ENCODE data around the gene SMPD3.

SMPD3 gene

GRCh38 chr16:68470461-68471150 lies 22.3 kb upstream of the SMPD3 start:
- Histone ChIP-seq H2AFZ (ENCODE audit: low read length, unreplicated experiment) (no peak overlapping the region), H3K36me3 (ENCODE audit: insufficient read depth, low read length) (no peaks in the 10 kb centered on the region), H3K4me3 (ENCODE audit: low read depth, low read length) (peak overlapping the region; percentile 72), H3K4me1 (ENCODE audit: control insufficient read depth, insufficient read depth, low read length, unreplicated experiment) (peaks cover 7% of the 10 kb centered on the region), H3K27me3 (ENCODE audit: insufficient read depth, low read length) (peaks cover 3% of the 10 kb centered on the region), H3K79me2 (ENCODE audit: control insufficient read depth, insufficient read depth, low read length, unreplicated experiment) (no peaks in the 10 kb centered on the region), H3K27ac (ENCODE audit: low read depth, low read length) (no peak overlapping the region)

DNA sequence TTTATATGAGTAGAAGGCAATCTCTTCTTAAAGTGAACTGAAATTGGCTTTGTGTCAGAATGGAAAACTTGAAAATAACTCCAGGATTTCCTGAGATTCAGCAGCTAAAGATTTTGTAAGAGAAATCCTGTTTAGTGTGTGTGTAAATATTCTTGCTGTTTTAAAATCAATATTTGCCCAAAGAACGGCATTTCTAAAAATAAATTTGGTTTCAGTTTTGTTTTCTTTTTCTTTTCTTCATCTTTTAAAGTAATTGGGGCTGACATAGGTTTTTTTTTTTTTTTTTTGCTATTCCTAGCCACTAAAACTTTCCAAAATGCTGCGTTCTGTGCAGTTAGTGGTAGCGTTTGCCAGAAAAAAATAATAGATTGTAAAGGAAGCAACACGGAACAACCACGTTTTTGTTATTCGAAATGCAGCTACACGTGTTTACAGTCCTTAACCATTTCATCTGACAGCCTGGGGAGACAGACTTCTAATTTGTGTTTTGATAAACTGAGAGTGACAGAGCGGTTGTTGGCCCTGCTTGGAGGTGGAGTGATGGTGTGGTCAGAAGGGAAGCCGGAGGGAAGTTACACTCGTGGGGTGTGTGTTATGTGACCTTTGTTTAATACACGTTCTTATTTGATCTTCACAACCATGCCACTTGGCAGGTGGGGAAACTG lies 21.6 kb upstream of the SMPD3 start:
- Histone ChIP-seq H3K4me1 (ENCODE audit: control insufficient read depth, insufficient read depth, low read length, unreplicated experiment) (peaks cover 7% of the 10 kb centered on the region), H3K4me3 (ENCODE audit: low read depth, low read length) (peak overlapping the region; percentile 72), H3K36me3 (ENCODE audit: insufficient read depth, low read length) (no peaks in the 10 kb centered on the region), H2AFZ (ENCODE audit: low read length, unreplicated experiment) (no peak overlapping the region), H3K27me3 (ENCODE audit: insufficient read depth, low read length) (peaks cover 3% of the 10 kb centered on the region), H3K79me2 (ENCODE audit: control insufficient read depth, insufficient read depth, low read length, unreplicated experiment) (no peaks in the 10 kb centered on the region), H3K27ac (ENCODE audit: low read depth, low read length) (no peak overlapping the region)

DNA sequence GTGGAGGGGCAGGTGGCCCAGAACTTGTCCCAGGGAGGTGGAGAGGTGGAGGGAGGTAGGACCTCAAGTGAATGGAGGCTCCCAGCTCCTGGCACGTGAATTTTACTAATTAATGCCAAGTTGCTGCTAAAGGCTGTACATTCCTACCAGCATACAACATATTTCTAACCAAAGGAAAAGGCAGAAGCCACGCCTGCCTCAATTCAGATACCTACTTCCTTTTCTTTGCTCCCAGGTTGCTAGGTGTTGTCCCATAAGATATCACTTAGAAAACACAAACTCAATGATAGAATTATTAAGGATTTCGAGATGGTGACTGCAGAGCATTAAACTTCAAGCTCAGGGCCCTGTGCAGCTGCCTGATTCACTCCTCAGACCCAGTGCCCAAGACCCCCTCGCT lies 20.5 kb upstream of the SMPD3 start:
- H3K79me2 ChIP-seq (ENCODE audit: control insufficient read depth, insufficient read depth, low read length, unreplicated experiment), result no peaks in the 10 kb centered on the region
- H3K4me1 ChIP-seq (ENCODE audit: control insufficient read depth, insufficient read depth, low read length, unreplicated experiment), result peaks cover 7% of the 10 kb centered on the region
- H3K27me3 ChIP-seq (ENCODE audit: insufficient read depth, low read length), result no peaks in the 10 kb centered on the region; the same call in 1 of the 2 replicates
- no peak overlapping the region for H3K4me3 ChIP-seq (ENCODE audit: low read depth, low read length)
- no peak overlapping the region for H2AFZ ChIP-seq (ENCODE audit: low read length, unreplicated experiment)
- H3K27ac ChIP-seq (ENCODE audit: low read depth, low read length), result no peak overlapping the region
- H3K36me3 ChIP-seq (ENCODE audit: insufficient read depth, low read length), result no peaks in the 10 kb centered on the region

GRCh38 chr16:68466174-68466573 lies 17.9 kb upstream of the SMPD3 start:
- Histone ChIP-seq H3K27me3 (ENCODE audit: insufficient read depth, low read length) (0 out of 2 replicates have a peak, but pooled peaks cover under 1% of the 10 kb centered on the region), H3K79me2 (ENCODE audit: control insufficient read depth, insufficient read depth, low read length, unreplicated experiment) (no peaks in the 10 kb centered on the region), H2AFZ (ENCODE audit: low read length, unreplicated experiment) (no peak overlapping the region), H3K36me3 (ENCODE audit: insufficient read depth, low read length) (no peaks in the 10 kb centered on the region), H3K4me1 (ENCODE audit: control insufficient read depth, insufficient read depth, low read length, unreplicated experiment) (peaks cover 7% of the 10 kb centered on the region), H3K27ac (ENCODE audit: low read depth, low read length) (no peak overlapping the region), H3K4me3 (ENCODE audit: low read depth, low read length) (no peak overlapping the region)

- H3K27me3 ChIP-seq (ENCODE audit: insufficient read depth, low read length), result peaks cover 13% of the 10 kb centered on the region; the same call in 1 of the 2 replicates
- no peaks in the 10 kb centered on the region for H3K36me3 ChIP-seq (ENCODE audit: insufficient read depth, low read length)
- no peak overlapping the region for H3K4me3 ChIP-seq (ENCODE audit: low read depth, low read length)
- no peaks in the 10 kb centered on the region for H3K79me2 ChIP-seq (ENCODE audit: control insufficient read depth, insufficient read depth, low read length, unreplicated experiment)
- no peak overlapping the region for H2AFZ ChIP-seq (ENCODE audit: low read length, unreplicated experiment)
- no peaks in the 10 kb centered on the region for H3K4me1 ChIP-seq (ENCODE audit: control insufficient read depth, insufficient read depth, low read length, unreplicated experiment)
- H3K27ac ChIP-seq (ENCODE audit: low read depth, low read length), result no peak overlapping the region
Observed at GRCh38 chr16:68463904-68464303, 15.6 kb upstream of the SMPD3 start.

GRCh38 chr16:68460067-68460466 lies 11.8 kb upstream of the SMPD3 start:
- no peak overlapping the region for H3K4me3 ChIP-seq (ENCODE audit: low read depth, low read length)
- H3K27me3 ChIP-seq (ENCODE audit: insufficient read depth, low read length), result peaks cover 13% of the 10 kb centered on the region; the same call in 1 of the 2 replicates
- no peaks in the 10 kb centered on the region for H3K4me1 ChIP-seq (ENCODE audit: control insufficient read depth, insufficient read depth, low read length, unreplicated experiment)
- no peak overlapping the region for H3K27ac ChIP-seq (ENCODE audit: low read depth, low read length)
- no peaks in the 10 kb centered on the region for H3K79me2 ChIP-seq (ENCODE audit: control insufficient read depth, insufficient read depth, low read length, unreplicated experiment)
- H3K36me3 ChIP-seq (ENCODE audit: insufficient read depth, low read length), result no peaks in the 10 kb centered on the region
- H2AFZ ChIP-seq (ENCODE audit: low read length, unreplicated experiment), result no peak overlapping the region

DNA sequence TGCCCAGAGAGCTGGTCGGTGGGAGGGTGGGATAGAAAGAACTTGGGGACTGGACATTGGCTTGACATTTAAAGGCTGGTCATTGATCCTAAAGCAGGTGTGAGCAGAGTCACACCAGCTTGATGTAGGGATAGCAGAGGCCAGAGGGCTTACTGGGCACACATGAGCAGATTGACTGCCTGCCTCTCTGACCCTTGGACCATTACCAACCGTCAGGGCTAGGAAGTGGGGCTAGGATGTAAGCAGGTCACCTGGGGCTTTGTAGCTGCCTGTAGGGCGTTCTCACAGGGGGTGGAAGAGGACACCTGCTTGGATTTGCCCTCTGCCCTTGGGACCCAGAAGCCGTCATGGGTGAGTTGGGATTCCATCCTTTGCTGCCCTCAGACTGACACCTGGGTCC lies 11.1 kb upstream of the SMPD3 start:
- Histone ChIP-seq H3K27ac (ENCODE audit: low read depth, low read length) (no peak overlapping the region), H3K4me1 (ENCODE audit: control insufficient read depth, insufficient read depth, low read length, unreplicated experiment) (no peaks in the 10 kb centered on the region), H2AFZ (ENCODE audit: low read length, unreplicated experiment) (no peak overlapping the region), H3K27me3 (ENCODE audit: insufficient read depth, low read length) (peaks cover 13% of the 10 kb centered on the region; the same call in 1 of the 2 replicates), H3K36me3 (ENCODE audit: insufficient read depth, low read length) (no peaks in the 10 kb centered on the region), H3K4me3 (ENCODE audit: low read depth, low read length) (no peak overlapping the region), H3K79me2 (ENCODE audit: control insufficient read depth, insufficient read depth, low read length, unreplicated experiment) (no peaks in the 10 kb centered on the region)

GRCh38 chr16:68458551-68458950 lies 10.2 kb upstream of the SMPD3 start:
- H3K4me1 ChIP-seq (ENCODE audit: control insufficient read depth, insufficient read depth, low read length, unreplicated experiment), result no peaks in the 10 kb centered on the region
- H3K79me2 ChIP-seq (ENCODE audit: control insufficient read depth, insufficient read depth, low read length, unreplicated experiment), result no peaks in the 10 kb centered on the region
- H3K36me3 ChIP-seq (ENCODE audit: insufficient read depth, low read length), result no peaks in the 10 kb centered on the region
- H2AFZ ChIP-seq (ENCODE audit: low read length, unreplicated experiment), result no peak overlapping the region
- H3K27me3 ChIP-seq (ENCODE audit: insufficient read depth, low read length), result peaks cover 13% of the 10 kb centered on the region; the same call in 1 of the 2 replicates
- no peak overlapping the region for H3K27ac ChIP-seq (ENCODE audit: low read depth, low read length)
- no peak overlapping the region for H3K4me3 ChIP-seq (ENCODE audit: low read depth, low read length)

- Histone ChIP-seq H3K4me3 (ENCODE audit: low read depth, low read length) (no peak overlapping the region), H3K27me3 (ENCODE audit: insufficient read depth, low read length) (peaks cover 13% of the 10 kb centered on the region; the same call in 1 of the 2 replicates), H2AFZ (ENCODE audit: low read length, unreplicated experiment) (no peak overlapping the region), H3K36me3 (ENCODE audit: insufficient read depth, low read length) (no peaks in the 10 kb centered on the region), H3K79me2 (ENCODE audit: control insufficient read depth, insufficient read depth, low read length, unreplicated experiment) (no peaks in the 10 kb centered on the region), H3K27ac (ENCODE audit: low read depth, low read length) (no peak overlapping the region), H3K4me1 (ENCODE audit: control insufficient read depth, insufficient read depth, low read length, unreplicated experiment) (peaks cover under 1% of the 10 kb centered on the region)
Observed at GRCh38 chr16:68458101-68458500, 9.8 kb upstream of the SMPD3 start.

DNA sequence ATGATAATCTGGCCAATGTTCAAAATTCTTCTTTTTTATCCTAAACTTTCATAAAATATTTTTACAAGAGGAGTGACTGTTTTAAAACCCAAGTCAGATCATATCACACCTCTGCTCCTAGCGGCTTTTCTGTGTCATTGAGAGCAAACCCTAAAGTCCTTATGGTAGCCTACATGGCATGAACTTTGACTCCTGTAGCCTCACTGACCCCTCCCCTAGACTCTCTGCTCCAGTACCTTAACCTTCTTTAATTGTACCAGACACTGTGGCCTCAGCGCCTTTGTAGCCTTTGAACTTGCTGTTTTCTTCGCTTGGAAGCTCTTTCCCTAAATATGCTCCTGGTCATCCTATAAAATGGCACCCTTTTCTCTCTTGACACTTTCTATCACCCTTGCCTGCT lies 7.3 kb upstream of the SMPD3 start:
- Histone ChIP-seq H3K79me2 (ENCODE audit: control insufficient read depth, insufficient read depth, low read length, unreplicated experiment) (no peaks in the 10 kb centered on the region), H3K36me3 (ENCODE audit: insufficient read depth, low read length) (no peaks in the 10 kb centered on the region), H3K4me3 (ENCODE audit: low read depth, low read length) (no peak overlapping the region), H2AFZ (ENCODE audit: low read length, unreplicated experiment) (no peak overlapping the region), H3K4me1 (ENCODE audit: control insufficient read depth, insufficient read depth, low read length, unreplicated experiment) (peaks cover 17% of the 10 kb centered on the region), H3K27me3 (ENCODE audit: insufficient read depth, low read length) (peaks cover 8% of the 10 kb centered on the region; the same call in 1 of the 2 replicates), H3K27ac (ENCODE audit: low read depth, low read length) (no peak overlapping the region)

GRCh38 chr16:68454920-68455435 lies 6.7 kb upstream of the SMPD3 start:
- no peak overlapping the region for H3K4me3 ChIP-seq (ENCODE audit: low read depth, low read length)

More at GRCh38 chr16:68454920-68455435, 6.7 kb upstream of the SMPD3 start:
- no peaks in the 10 kb centered on the region for H3K79me2 ChIP-seq (ENCODE audit: control insufficient read depth, insufficient read depth, low read length, unreplicated experiment)
- H2AFZ ChIP-seq (ENCODE audit: low read length, unreplicated experiment), result no peak overlapping the region
- H3K27ac ChIP-seq (ENCODE audit: low read depth, low read length), result no peak overlapping the region
- H3K36me3 ChIP-seq (ENCODE audit: insufficient read depth, low read length), result no peaks in the 10 kb centered on the region
- 0 out of 2 replicates have a peak, but pooled peaks cover 2% of the 10 kb centered on the region for H3K27me3 ChIP-seq (ENCODE audit: insufficient read depth, low read length)
- H3K4me1 ChIP-seq (ENCODE audit: control insufficient read depth, insufficient read depth, low read length, unreplicated experiment), result peaks cover 19% of the 10 kb centered on the region

All from ACC112 (cell line).